PC-3 (cell line): ENCODE measurements around the gene DCAF8. TPM values are rescaled to one million over a fixed set of nuclear protein-coding genes. Genes with fewer than 3 reads are reported as not detected.

Experiments used
- ATAC-seq: fragments of 200-7000 bp; cut with Tn5 transposase; 2 replicates; pipeline ENCODE4 v1.9.1; 2020; ENCODE audit warnings: mild to moderate bottlenecking, moderate library complexity
- BruUV-seq: library from RNA; stranded (reverse); fragments of 400-500 nt; replicated peaks from 2 replicates; lab custom pipeline; 2021; lab: Mats Ljungman, UMichigan
- CTCF ChIA-PET: fragments of 300-600 bp; sonication (Branson Sonifier 250); formaldehyde crosslinking; loops from one replicate; lab custom pipeline; 2022; ENCODE audit warnings: antibody characterized with exemption; lab: Charles Lee
- POLR2A ChIA-PET: fragments of 300-600 bp; sonication (Branson Sonifier 250); formaldehyde crosslinking; loops from one replicate; lab custom pipeline; 2022; ENCODE audit warnings: antibody characterized with exemption; ENCODE audit not compliant: unreplicated experiment; lab: Charles Lee
- DNase-seq: peaks from one replicate; pipeline ENCODE4 v3.0.0-alpha.2; 2015
- H2AFZ ChIP-seq: fragments of 300-600 bp; sonication (generic); 2 replicates; pipeline ENCODE4 v1.6.0; 2016; ENCODE audit warnings: antibody characterized with exemption, low read length
- H3F3A ChIP-seq: fragments of 300-600 bp; sonication (generic); one replicate; pipeline ENCODE4 v1.6.0; 2017; ENCODE audit warnings: antibody characterized with exemption, low read length, control low read depth, mild to moderate bottlenecking; ENCODE audit not compliant: unreplicated experiment
- H3K27ac ChIP-seq: fragments of 300-600 bp; sonication (generic); 2 replicates; pipeline ENCODE4 v1.5.1; 2016; ENCODE audit warnings: mild to moderate bottlenecking, low read length
- H3K27me3 ChIP-seq: fragments of 300-600 bp; sonication (generic); 2 replicates; pipeline ENCODE4 v1.6.1; 2016; ENCODE audit warnings: low read length, mixed read lengths
- H3K36me3 ChIP-seq: fragments of 300-600 bp; sonication (generic); 2 replicates; pipeline ENCODE4 v1.6.1; 2016; ENCODE audit warnings: low read depth, mixed run types, low read length, mixed read lengths
- H3K4me1 ChIP-seq: fragments of 300-600 bp; sonication (generic); 2 replicates; pipeline ENCODE4 v1.5.1; 2016; ENCODE audit warnings: low read length; ENCODE audit not compliant: insufficient read depth
- H3K4me2 ChIP-seq: fragments of 300-600 bp; sonication (generic); 2 replicates; pipeline ENCODE4 v1.6.0; 2016; ENCODE audit warnings: low read length
- H3K4me3 ChIP-seq: fragments of 300-600 bp; sonication (generic); 2 replicates; pipeline ENCODE4 v1.5.1; 2016; ENCODE audit warnings: mild to moderate bottlenecking, low read length, mixed read lengths
- H3K79me2 ChIP-seq: fragments of 300-600 bp; sonication (generic); 2 replicates; pipeline ENCODE4 v1.6.1; 2017; ENCODE audit warnings: low read length, mixed read lengths
- H3K9ac ChIP-seq: fragments of 300-600 bp; sonication (generic); 2 replicates; pipeline ENCODE4 v1.6.0; 2016; ENCODE audit warnings: mild to moderate bottlenecking, low read length
- H3K9me2 ChIP-seq: fragments of 300-600 bp; sonication (generic); replicated peaks from 2 replicates; pipeline ENCODE4 v1.6.1; 2016; ENCODE audit warnings: mixed run types, low read length, mixed read lengths
- H3K9me3 ChIP-seq: fragments of 300-600 bp; sonication (generic); 2 replicates; pipeline ENCODE4 v1.6.1; 2016; ENCODE audit warnings: low read length, mixed read lengths
- H4K20me1 ChIP-seq: fragments of 300-600 bp; sonication (generic); 2 replicates; pipeline ENCODE4 v1.6.1; 2016; ENCODE audit warnings: low read length, mixed read lengths
- CTCF ChIP-seq: fragments of 300-600 bp; sonication (generic); conservative IDR thresholded peaks from 2 replicates; pipeline ENCODE4 v1.5.1; 2017; ENCODE audit warnings: antibody characterized with exemption, low read depth, mild to moderate bottlenecking, low read length
- EZH2 ChIP-seq: fragments of 300-600 bp; sonication (generic); IDR thresholded peaks from one replicate; pipeline ENCODE4 v1.6.1; 2017; ENCODE audit warnings: antibody characterized with exemption, mild to moderate bottlenecking, low read length; ENCODE audit not compliant: unreplicated experiment
- EZH2phosphoT487 ChIP-seq: fragments of 300-600 bp; sonication (generic); IDR thresholded peaks from 2 replicates; pipeline ENCODE4 v1.6.1; 2018; ENCODE audit warnings: mild to moderate bottlenecking, antibody characterized with exemption, low read length, borderline replicate concordance
- intact Hi-C: fragments of 100-400 bp; cut with micrococcal nuclease; formaldehyde crosslinking; loops from 2 replicates; pipeline ENCODE4 v1.9.0; 2023
- total RNA-seq: library from RNA; depleted of rRNA; stranded (reverse); fragments of >200 nt; gene quantifications from 2 replicates; pipeline ENCODE4 v1.2.3, GENCODE V29; 2014

The DCAF8 gene
- total RNA-seq, 1 experiment from 2014 or later, result 122 TPM

- H3F3A ChIP-seq, result no peaks in the 10 kb centered on the region
- no peak overlapping the region for H3K4me2 ChIP-seq
- ChIA-PET CTCF (no interaction called here), POLR2A (no interaction called here)
- intact Hi-C loops, result no loop called here
- H2AFZ ChIP-seq, result no peak overlapping the region
- ATAC-seq (no peak), DNase-seq (no peak)
- H3K36me3 ChIP-seq, result peaks cover 73% of the 10 kb centered on the region
- no peaks in the 10 kb centered on the region for H3K9me3 ChIP-seq
- no peak overlapping the region for H3K9ac ChIP-seq
- no peaks in the 10 kb centered on the region for H3K27me3 ChIP-seq
- no peak overlapping the region for H3K27ac ChIP-seq
- BruUV-seq, result no TSS peak
- H3K9me2 ChIP-seq, result no peaks in the 10 kb centered on the region
- H3K4me3 ChIP-seq, result no peak overlapping the region
- H4K20me1 ChIP-seq, result peaks cover 6% of the 10 kb centered on the region; the same call in 1 of the 2 replicates
- no peak for TF ChIP-seq EZH2phosphoT487
- TF ChIP-seq EZH2, result no peak
- TF ChIP-seq CTCF, result no peak
- H3K79me2 ChIP-seq, result no peaks in the 10 kb centered on the region
- H3K4me1 ChIP-seq, result no peaks in the 10 kb centered on the region
Measured at GRCh38 chr1:160216301-160216700, 46.0 kb downstream of the DCAF8 start.

- intact Hi-C loops, result no loop called here
Measured at GRCh38 chr1:160214481-160215140, 47.7 kb downstream of the DCAF8 start.

More at GRCh38 chr1:160214481-160215140, 47.7 kb downstream of the DCAF8 start:
- ChIA-PET POLR2A (no interaction called here), CTCF (no interaction called here)
- H3K9me3 ChIP-seq, result no peaks in the 10 kb centered on the region
- peaks cover 16% of the 10 kb centered on the region; the same call in 1 of the 2 replicates for H4K20me1 ChIP-seq
- no peak overlapping the region for H2AFZ ChIP-seq
- ATAC-seq, result peak; percentile 25; the same call in 1 of the 2 replicates
- H3K4me1 ChIP-seq, result no peaks in the 10 kb centered on the region
- no peaks in the 10 kb centered on the region for H3K27me3 ChIP-seq
- H3K4me2 ChIP-seq, result no peak overlapping the region
- H3K79me2 ChIP-seq, result peaks cover 14% of the 10 kb centered on the region; the same call in 1 of the 2 replicates
- no peaks in the 10 kb centered on the region for H3K9me2 ChIP-seq
- peaks cover 82% of the 10 kb centered on the region for H3K36me3 ChIP-seq
- TF ChIP-seq EZH2, result no peak
- TF ChIP-seq EZH2phosphoT487, result no peak
- no peak for TF ChIP-seq CTCF
- H3F3A ChIP-seq, result no peaks in the 10 kb centered on the region
- no peak overlapping the region for H3K9ac ChIP-seq
- no peak for DNase-seq
- H3K27ac ChIP-seq, result no peak overlapping the region
- BruUV-seq, result TSS peak; percentile 34
- no peak overlapping the region for H3K4me3 ChIP-seq
